Lung (tissue), 12 donors: ENCODE data around the gene ROR1. TPM values are rescaled to one million over a fixed set of nuclear protein-coding genes. Genes with fewer than 3 reads are reported as not detected.

Experiments used
- ATAC-seq: fragments of 200-7000 bp; cut with Tn5 transposase; one replicate; pipeline ENCODE4 v1.9.1; 2020; ENCODE audit warnings: moderate number of reproducible peaks; ENCODE audit not compliant: insufficient read depth, low FRiP score
- DNase-seq, 3 donors: peaks; one replicate each; pipeline ENCODE4 v3.0.0-alpha.2; 2013 to 2017
- H3K27ac ChIP-seq, 2 donors: one replicate each; pipeline ENCODE4 v1.5.1; 2013; ENCODE audit warnings: mild to moderate bottlenecking in 2 of 2, moderate library complexity in 2 of 2, control low read depth in 1 of 2, inconsistent platforms in 1 of 2, low read depth in 1 of 2, low read length in 1 of 2
- H3K27me3 ChIP-seq, 3 donors: one replicate each; pipeline ENCODE4 v1.5.1; 2013; ENCODE audit warnings: low read length in 2 of 3; ENCODE audit not compliant: control insufficient read depth in 3 of 3, insufficient read depth in 3 of 3
- H3K36me3 ChIP-seq, 4 donors: one replicate each; pipeline ENCODE4 v1.5.1; 2013; ENCODE audit warnings: low read length in 4 of 4, mild to moderate bottlenecking in 1 of 4, moderate library complexity in 1 of 4; ENCODE audit not compliant: control insufficient read depth in 4 of 4, insufficient read depth in 4 of 4
- H3K4me1 ChIP-seq, 5 donors: one replicate each; pipeline ENCODE4 v1.5.1; 2013; ENCODE audit warnings: low read length in 5 of 5, mild to moderate bottlenecking in 2 of 5, moderate library complexity in 1 of 5; ENCODE audit not compliant: control insufficient read depth in 5 of 5, insufficient read depth in 5 of 5
- H3K4me3 ChIP-seq: one replicate; pipeline ENCODE4 v1.5.1; 2013; ENCODE audit warnings: mild to moderate bottlenecking, control low read depth, moderate library complexity
- H3K9ac ChIP-seq, 2 donors: one replicate each; pipeline ENCODE4 v1.5.1; 2013; ENCODE audit warnings: low read length in 2 of 2, control low read depth in 1 of 2; ENCODE audit not compliant: insufficient read depth in 1 of 2
- H3K9me3 ChIP-seq, 4 donors: one replicate each; pipeline ENCODE4 v1.5.1; 2013; ENCODE audit warnings: low read length in 3 of 4, mild to moderate bottlenecking in 1 of 4, moderate library complexity in 1 of 4; ENCODE audit not compliant: control insufficient read depth in 4 of 4, insufficient read depth in 3 of 4
- CTCF ChIP-seq: IDR thresholded peaks from 2 replicates; pipeline ENCODE4 v1.5.1; 2012; ENCODE audit warnings: mild to moderate bottlenecking; ENCODE audit errors: control extremely low read depth, extremely low read depth
- WGBS, 2 donors: extraction: QIAGEN DNeasy Blood & Tissue Kit; methylation state at CpG; one replicate each; pipeline ENCODE4 v1.1.7; 2013; 5-methylcytosine and 5-hydroxymethylcytosine counted together
- polyA plus RNA-seq, 2 donors: library from polyadenylated mRNA; stranded (reverse); fragments of 200-250 nt; gene quantifications; one replicate each; pipeline ENCODE4 v1.2.1, GENCODE V29; 2013
- total RNA-seq, 2 donors: library from RNA; depleted of rRNA in 1 of 2; stranded (reverse); fragments of >200 nt in 1 of 2; gene quantifications; one replicate each; pipeline ENCODE4 v1.2.1, GENCODE V29; 2014 to 2021
- donor health status: control.
- donor health status: control.
- donor health status: Bipolar disorder and iron deficiency.
- donor health status: healthy.
- donor health status: DM: yes; HTN: yes; CAD: no.

The ROR1 gene
- total and polyA plus RNA-seq, 4 donors, result 2.9 to 47.0 (median 14.0) TPM

GRCh38 chr1:63877816-63878215 lies 104.0 kb downstream of the ROR1 start:
- Histone ChIP-seq H3K36me3 (no peaks in the 10 kb centered on the region), H3K27ac (peak overlapping the region in 1 of 2 donors; percentile 61), H3K9me3 (no peaks in the 10 kb centered on the region), H3K27me3 (no peaks in the 10 kb centered on the region), H3K4me1 (peaks cover 0 to 75% (median 26%) of the 10 kb centered on the region in 5 donors), H3K4me3 (no peak overlapping the region), H3K9ac (no peak overlapping the region)
- no peak for TF ChIP-seq CTCF
- peak in 2 of 3 donors; percentile 49 to 60 for DNase-seq
- peak; percentile 80 for ATAC-seq
- 73 to 89% methylated on average over 3 of the region's 3 CpGs for WGBS, 2 donors

GRCh38 chr1:63878932-63879331 lies 105.1 kb downstream of the ROR1 start:
- H3K4me3 ChIP-seq, result no peak overlapping the region
- ATAC-seq, result no peak
- WGBS, 2 donors, result 0 to 29% methylated on average over 1 of the region's 1 CpG
- no peaks in the 10 kb centered on the region for H3K27me3 ChIP-seq
- H3K9ac ChIP-seq, result no peak overlapping the region
- H3K36me3 ChIP-seq, result no peaks in the 10 kb centered on the region
- no peaks in the 10 kb centered on the region for H3K9me3 ChIP-seq
- peaks cover 2 to 69% (median 22%) of the 10 kb centered on the region in 5 donors for H3K4me1 ChIP-seq
- no peak for TF ChIP-seq CTCF
- no peak overlapping the region for H3K27ac ChIP-seq
- DNase-seq, result peak in 1 of 3 donors; percentile 51

- Histone ChIP-seq H3K4me1 (peaks cover 2 to 62% (median 18%) of the 10 kb centered on the region in 5 donors), H3K27me3 (no peaks in the 10 kb centered on the region)
- WGBS, 2 donors, result 91 to 92% methylated on average over 1 of the region's 1 CpG
Observed at GRCh38 chr1:63880958-63881576, 107.2 kb downstream of the ROR1 start.

More at GRCh38 chr1:63880958-63881576, 107.2 kb downstream of the ROR1 start:
- Histone ChIP-seq H3K27ac (no peak overlapping the region), H3K9ac (no peak overlapping the region), H3K9me3 (no peaks in the 10 kb centered on the region), H3K4me3 (no peak overlapping the region), H3K36me3 (no peaks in the 10 kb centered on the region)
- TF ChIP-seq CTCF, result no peak
- peak in 1 of 3 donors; percentile 57 for DNase-seq
- ATAC-seq, result no peak
